Panc1 (cell line): ENCODE measurements around the gene APOF. TPM values are rescaled to one million over a fixed set of nuclear protein-coding genes. Genes with fewer than 3 reads are reported as not detected.

Experiments used
- ATAC-seq: fragments of 200-7000 bp; cut with Tn5 transposase; 2 replicates; pipeline ENCODE4 v1.9.1; 2020; ENCODE audit warnings: mild to moderate bottlenecking, moderate library complexity
- BruUV-seq: library from RNA; stranded (reverse); fragments of 400-500 nt; replicated peaks from 2 replicates; lab custom pipeline; 2021; lab: Mats Ljungman, UMichigan
- CTCF ChIA-PET: fragments of 300-600 bp; sonication (Branson Sonifier 250); formaldehyde crosslinking; loops from one replicate; lab custom pipeline; 2022; ENCODE audit warnings: antibody characterized with exemption; lab: Charles Lee
- POLR2A ChIA-PET: fragments of 300-600 bp; sonication (Branson Sonifier 250); formaldehyde crosslinking; loops from one replicate; lab custom pipeline; 2022; ENCODE audit warnings: antibody characterized with exemption; lab: Charles Lee
- DNase-seq: peaks from one replicate; pipeline ENCODE4 v3.0.0-alpha.2; 2010; ENCODE audit warnings: low read depth, low spot score
- H3K27ac ChIP-seq: 2 replicates; pipeline ENCODE4 v1.5.1; 2011; ENCODE audit warnings: mild to moderate bottlenecking, low read length, inconsistent platforms
- H3K27me3 ChIP-seq: fragments of 200-500 bp; sonication (Bioruptor generic); 2 replicates; pipeline ENCODE4 v1.6.0; 2014; ENCODE audit warnings: low read length, inconsistent platforms; ENCODE audit not compliant: control insufficient read depth, insufficient read depth
- H3K36me3 ChIP-seq: fragments of 200-500 bp; sonication (Bioruptor generic); 2 replicates; pipeline ENCODE4 v1.5.1; 2014; ENCODE audit warnings: inconsistent platforms, mild to moderate bottlenecking, low read length, moderate library complexity; ENCODE audit not compliant: control insufficient read depth, insufficient read depth
- H3K4me1 ChIP-seq: 2 replicates; pipeline ENCODE4 v1.5.1; 2011; ENCODE audit warnings: inconsistent platforms, mild to moderate bottlenecking, low read length, moderate library complexity; ENCODE audit not compliant: control insufficient read depth, insufficient read depth
- H3K4me3 ChIP-seq, 2 experiments: 2 replicates each; pipeline ENCODE4 v1.5.1; 2011 to 2012; ENCODE audit warnings: low read depth in 2 of 2, low read length in 2 of 2, mild to moderate bottlenecking in 2 of 2, inconsistent platforms in 1 of 2, moderate library complexity in 1 of 2
- H3K9me3 ChIP-seq: fragments of 200-500 bp; sonication (Bioruptor generic); 2 replicates; pipeline ENCODE4 v1.5.1; 2014; ENCODE audit warnings: low read depth, mild to moderate bottlenecking, inconsistent platforms, low read length, moderate library complexity; ENCODE audit not compliant: control insufficient read depth, insufficient read depth
- CTCF ChIP-seq: fragments of 450-650 bp; IDR thresholded peaks from 2 replicates; pipeline ENCODE4 v1.5.1; 2017; ENCODE audit warnings: mild to moderate bottlenecking
- POLR2AphosphoS5 ChIP-seq: IDR thresholded peaks from 2 replicates; pipeline ENCODE4 v1.6.1; 2012; ENCODE audit warnings: mild to moderate bottlenecking, low read depth, low read length, moderate library complexity
- SIN3A ChIP-seq: IDR thresholded peaks from 2 replicates; pipeline ENCODE4 v1.6.1; 2012; ENCODE audit warnings: low read depth, mild to moderate bottlenecking, low read length, moderate library complexity, borderline replicate concordance; ENCODE audit not compliant: insufficient read depth
- TCF7L2 ChIP-seq: IDR thresholded peaks from 2 replicates; pipeline ENCODE4 v1.6.1; 2011; ENCODE audit warnings: mild to moderate bottlenecking, low read depth, low read length, inconsistent platforms
- in situ Hi-C: cut with HindIII; loops from 2 replicates; pipeline ENCODE4 v1.10.0; 2016; ENCODE audit warnings: low sequenced_read_pairs, low pct_unique_long_range_greater_than_20kb
- intact Hi-C: fragments of 100-400 bp; cut with micrococcal nuclease; formaldehyde crosslinking; loops from one replicate; pipeline ENCODE4 v1.10.0; 2022; ENCODE audit not compliant: unreplicated experiment
- total RNA-seq: library from RNA; stranded (reverse); gene quantifications from one replicate; pipeline ENCODE4 v1.2.1, GENCODE V29; 2021; ENCODE audit not compliant: unreplicated experiment
- TF ChIP-seq, protein P1 (sequence below), 2 experiments: IDR thresholded peaks; 2 replicates each; pipeline ENCODE4 v1.6.1; 2011 to 2012; ENCODE audit warnings: low read depth in 2 of 2, control low read depth in 1 of 2, low read length in 1 of 2, mild to moderate bottlenecking in 1 of 2, moderate library complexity in 1 of 2; ENCODE audit not compliant: insufficient read depth in 1 of 2

Gene APOF
- total RNA-seq, 1 experiment from 2014 or later, result 0.10 TPM

GRCh38 chr12:56317675-56318074 is 45.0 kb downstream of the APOF start:
- H3K4me3 ChIP-seq, result no peak overlapping the region
- no peak for ATAC-seq
- BruUV-seq, result no TSS peak
- TF ChIP-seq, protein P1, sequence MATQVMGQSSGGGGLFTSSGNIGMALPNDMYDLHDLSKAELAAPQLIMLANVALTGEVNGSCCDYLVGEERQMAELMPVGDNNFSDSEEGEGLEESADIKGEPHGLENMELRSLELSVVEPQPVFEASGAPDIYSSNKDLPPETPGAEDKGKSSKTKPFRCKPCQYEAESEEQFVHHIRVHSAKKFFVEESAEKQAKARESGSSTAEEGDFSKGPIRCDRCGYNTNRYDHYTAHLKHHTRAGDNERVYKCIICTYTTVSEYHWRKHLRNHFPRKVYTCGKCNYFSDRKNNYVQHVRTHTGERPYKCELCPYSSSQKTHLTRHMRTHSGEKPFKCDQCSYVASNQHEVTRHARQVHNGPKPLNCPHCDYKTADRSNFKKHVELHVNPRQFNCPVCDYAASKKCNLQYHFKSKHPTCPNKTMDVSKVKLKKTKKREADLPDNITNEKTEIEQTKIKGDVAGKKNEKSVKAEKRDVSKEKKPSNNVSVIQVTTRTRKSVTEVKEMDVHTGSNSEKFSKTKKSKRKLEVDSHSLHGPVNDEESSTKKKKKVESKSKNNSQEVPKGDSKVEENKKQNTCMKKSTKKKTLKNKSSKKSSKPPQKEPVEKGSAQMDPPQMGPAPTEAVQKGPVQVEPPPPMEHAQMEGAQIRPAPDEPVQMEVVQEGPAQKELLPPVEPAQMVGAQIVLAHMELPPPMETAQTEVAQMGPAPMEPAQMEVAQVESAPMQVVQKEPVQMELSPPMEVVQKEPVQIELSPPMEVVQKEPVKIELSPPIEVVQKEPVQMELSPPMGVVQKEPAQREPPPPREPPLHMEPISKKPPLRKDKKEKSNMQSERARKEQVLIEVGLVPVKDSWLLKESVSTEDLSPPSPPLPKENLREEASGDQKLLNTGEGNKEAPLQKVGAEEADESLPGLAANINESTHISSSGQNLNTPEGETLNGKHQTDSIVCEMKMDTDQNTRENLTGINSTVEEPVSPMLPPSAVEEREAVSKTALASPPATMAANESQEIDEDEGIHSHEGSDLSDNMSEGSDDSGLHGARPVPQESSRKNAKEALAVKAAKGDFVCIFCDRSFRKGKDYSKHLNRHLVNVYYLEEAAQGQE (IDR thresholded peaks at IDR 0.05; ENCODE audit: insufficient read depth in 1 of 2, low read depth in 2 of 2, low read length in 1 of 2), result no peak
- no peak for TF ChIP-seq POLR2AphosphoS5
- no peak for TF ChIP-seq TCF7L2
- no peak for TF ChIP-seq SIN3A
- no peak; the same call in 1 of the 2 replicates for TF ChIP-seq CTCF
- POLR2A ChIA-PET, result no interaction called here
- H3K9me3 ChIP-seq, result no peaks in the 10 kb centered on the region
- peaks cover 4% of the 10 kb centered on the region; the same call in 1 of the 2 replicates for H3K36me3 ChIP-seq
- no peak for DNase-seq
- H3K4me1 ChIP-seq, result peaks cover 4% of the 10 kb centered on the region
- intact Hi-C loops, result loop anchor here (5.0 kb wide), 1 partner anchor 150 kb away; the partner anchor contains the start of gene SPRYD4
- in situ Hi-C loops, result no loop called here
- no peaks in the 10 kb centered on the region for H3K27me3 ChIP-seq
- CTCF ChIA-PET, result no interaction called here
- H3K27ac ChIP-seq, result no peak overlapping the region

GRCh38 chr12:56315622-56316473 is 46.8 kb downstream of the APOF start, which contains the start of gene CNPY2:
CNPY2 (minus strand) TSS chr12:56315988; CDS start chr12:56315217, 771 bp downstream.
- DNase-seq (peak; percentile 99), ATAC-seq (peak; percentile 97)
- ChIA-PET POLR2A (interaction anchor here (0.6 to 1.1 kb wide), 4 partner anchors 16 to 47 kb away, joined by 4 read pairs; partner anchors contain the start of gene APOF), CTCF (interaction anchor here (0.7 to 1.3 kb wide), 4 partner anchors 88 to 149 kb away, joined by 4 to 7 read pairs (median 6); no protein-coding TSS in a partner anchor)
- Histone ChIP-seq H3K27ac (peak within 1 kb of the TSS; percentile 97), H3K4me3 (peak within 1 kb of the TSS; percentile 85 to 97), H3K9me3 (no peaks in the 10 kb centered on the region), H3K4me1 (peaks cover 4% of the 10 kb centered on the region), H3K36me3 (peaks cover 4% of the 10 kb centered on the region; the same call in 1 of the 2 replicates), H3K27me3 (no peaks in the 10 kb centered on the region)
- TF ChIP-seq CTCF, result no peak; the same call in 1 of the 2 replicates
- TF ChIP-seq POLR2AphosphoS5, result peak; percentile 86
- TF ChIP-seq, protein P1 (IDR thresholded peaks at IDR 0.05; ENCODE audit: insufficient read depth in 1 of 2, low read depth in 2 of 2, low read length in 1 of 2), result no peak; a peak in 1 of 4 replicates
- TF ChIP-seq TCF7L2, result peak; percentile 66
- intact Hi-C loops (loop anchor here (5.0 kb wide), 1 partner anchor 151 kb away; the partner anchor contains the start of gene SPRYD4), in situ Hi-C loops (no loop called here)
- BruUV-seq, result no TSS peak
